CD4-positive, alpha-beta T cell treated with Interleukin-17A for 4 hours (primary cell): ENCODE results near the gene C3AR1.
"Not testable (repeated sequence)": the region's sequence is repeated elsewhere in the genome, so short reads cannot be mapped to it uniquely, and the experiment has no call there.

ENCODE experiments used
- DNase-seq: peaks from one replicate; pipeline ENCODE4 v3.0.0-alpha.2; 2020; ENCODE audit warnings: mixed read lengths

The C3AR1 gene

DNA sequence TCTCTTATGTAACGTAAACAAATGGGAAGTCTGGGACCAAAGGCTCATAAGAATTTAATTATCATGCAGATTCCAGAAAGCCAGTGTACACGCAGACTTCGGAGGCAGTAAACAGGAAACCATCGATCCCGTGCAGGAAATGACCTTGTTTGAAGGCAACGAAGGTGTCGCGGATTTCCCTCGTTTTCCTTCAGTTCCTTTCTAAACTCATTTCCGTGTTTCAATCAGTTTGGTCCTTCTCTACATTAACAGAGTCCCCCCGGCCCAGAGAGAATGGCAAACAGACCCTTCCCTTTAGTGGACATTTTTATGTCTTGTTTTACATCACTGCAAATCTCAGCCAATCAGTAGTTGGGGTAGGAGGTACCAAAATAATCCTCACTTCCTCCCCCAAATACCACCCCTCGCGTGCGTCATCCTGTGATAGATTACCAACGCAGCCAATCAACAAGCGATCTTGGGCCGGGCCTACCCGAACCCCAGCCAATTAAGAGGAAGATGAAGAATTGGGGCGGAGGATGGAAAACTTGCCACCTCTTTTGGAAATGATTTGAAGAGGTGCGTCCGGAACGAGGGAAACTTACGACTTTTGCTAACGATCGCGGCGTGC is 39.8 kb downstream of the C3AR1 start:
- DNase-seq = peak; percentile 95

DNA sequence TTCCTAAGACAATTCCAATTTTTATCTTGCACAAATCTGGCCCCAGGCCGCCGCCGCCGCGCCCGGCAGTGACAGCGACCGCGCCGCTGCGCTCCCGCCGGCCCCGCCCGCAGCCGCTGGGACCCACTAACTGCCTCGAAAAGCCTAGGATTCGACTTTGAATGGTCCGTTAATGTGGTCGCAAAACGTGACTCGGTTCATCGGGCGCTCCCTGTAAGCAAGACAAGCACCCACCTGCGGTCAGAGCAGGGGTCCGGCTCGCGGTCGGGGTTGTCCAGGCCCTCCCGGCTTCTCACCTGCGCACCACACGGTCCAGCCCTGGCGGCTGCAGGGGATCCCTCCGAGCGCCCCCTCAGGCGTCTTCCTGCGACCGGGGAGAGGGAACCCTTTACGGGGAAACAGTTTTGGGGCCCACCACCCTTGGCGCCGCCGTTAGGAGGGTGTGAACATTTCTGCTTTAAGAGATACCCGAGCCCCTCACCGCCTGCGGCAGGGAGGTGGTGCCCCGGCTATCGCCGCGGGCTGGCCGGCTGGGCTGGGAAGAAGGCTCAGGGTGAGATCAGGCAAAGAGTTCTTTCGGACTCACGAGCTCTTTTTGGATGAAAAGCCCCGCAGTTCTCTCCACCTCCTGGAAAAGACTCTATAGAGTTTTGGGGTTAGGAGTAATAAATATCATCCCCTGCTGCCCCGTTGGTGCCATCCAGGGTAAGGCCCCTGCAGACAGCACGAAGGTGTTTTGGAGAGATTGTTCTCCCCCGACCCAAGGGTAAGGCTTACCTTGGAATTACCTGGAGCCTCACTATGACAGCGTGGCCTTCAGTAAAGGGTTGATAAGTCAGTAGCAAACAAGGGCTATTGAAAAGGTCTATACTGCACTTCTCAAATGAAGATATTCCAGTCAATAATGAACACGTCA is 47.2 kb downstream of the C3AR1 start:
- peak; percentile 43 for DNase-seq

DNA sequence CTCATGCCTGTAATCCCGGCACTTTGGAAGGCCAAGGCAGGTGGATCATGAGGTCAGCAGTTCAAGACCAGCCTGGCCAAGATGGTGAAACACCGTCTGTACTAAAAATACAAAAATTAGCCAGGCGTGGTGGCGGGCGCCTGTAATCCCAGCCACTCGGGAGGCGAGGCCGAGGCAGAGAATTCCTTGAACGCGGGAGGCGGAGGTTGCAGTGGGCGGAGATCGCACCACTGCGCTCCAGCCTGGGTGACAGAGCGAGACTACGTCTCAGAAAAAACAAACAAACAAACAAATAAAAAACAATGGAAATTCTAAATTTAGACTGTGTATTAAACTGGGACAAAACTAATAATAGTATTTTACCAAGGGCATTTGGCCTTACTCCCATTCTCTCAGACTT is 47.9 kb downstream of the C3AR1 start:
- not testable (repeated sequence) for DNase-seq

DNA sequence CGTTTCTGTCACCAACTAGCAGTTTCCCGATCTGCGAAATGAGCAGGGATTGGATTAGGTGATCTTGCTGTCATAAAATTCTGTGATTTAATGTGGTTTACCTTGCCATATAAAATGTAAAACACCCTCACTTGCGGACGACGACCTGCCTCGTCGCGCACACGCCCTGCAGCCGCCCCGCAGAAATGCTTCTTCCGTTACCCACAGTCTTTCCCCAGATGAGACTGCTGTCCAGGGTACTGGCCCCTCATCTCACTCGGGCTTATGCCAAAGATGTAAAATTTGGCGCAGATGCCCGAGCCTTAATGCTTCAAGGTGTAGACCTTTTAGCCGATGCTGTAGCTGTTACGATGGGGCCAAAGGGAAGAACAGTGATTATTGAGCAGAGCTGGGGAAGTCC is 51.3 kb downstream of the C3AR1 start:
- DNase-seq = no peak

DNA sequence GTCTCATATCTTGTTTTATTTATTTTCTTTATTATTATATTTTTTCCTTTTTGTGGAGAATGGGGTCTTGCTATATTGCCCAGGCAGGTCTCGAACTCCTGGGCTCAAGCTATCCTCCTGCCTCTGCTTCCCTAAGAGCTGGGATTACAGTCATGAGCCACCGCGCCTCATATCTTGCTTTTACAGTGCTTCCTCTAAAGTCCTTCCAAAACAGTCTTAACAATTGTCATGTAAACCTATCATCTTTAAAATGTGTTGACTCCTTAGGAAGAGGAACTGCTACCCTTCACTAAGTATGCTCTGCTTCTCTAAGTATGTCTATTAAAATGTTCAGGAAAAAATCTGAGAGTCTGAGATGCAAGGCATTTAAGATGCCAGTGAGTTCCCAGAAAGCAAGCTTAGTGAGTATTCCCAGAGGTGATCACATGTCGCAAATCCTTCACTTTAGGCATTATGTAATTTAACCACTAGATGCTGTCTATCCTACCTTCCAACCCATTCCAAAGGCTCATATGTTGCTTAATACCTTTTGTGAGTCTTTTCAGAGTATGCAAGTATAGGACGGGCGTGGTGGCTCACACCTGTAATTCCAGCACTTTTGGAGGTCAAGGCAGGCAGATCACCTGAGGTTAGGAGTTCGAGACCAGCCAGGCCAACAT is 53.4 kb downstream of the C3AR1 start:
- no peak for DNase-seq

DNA sequence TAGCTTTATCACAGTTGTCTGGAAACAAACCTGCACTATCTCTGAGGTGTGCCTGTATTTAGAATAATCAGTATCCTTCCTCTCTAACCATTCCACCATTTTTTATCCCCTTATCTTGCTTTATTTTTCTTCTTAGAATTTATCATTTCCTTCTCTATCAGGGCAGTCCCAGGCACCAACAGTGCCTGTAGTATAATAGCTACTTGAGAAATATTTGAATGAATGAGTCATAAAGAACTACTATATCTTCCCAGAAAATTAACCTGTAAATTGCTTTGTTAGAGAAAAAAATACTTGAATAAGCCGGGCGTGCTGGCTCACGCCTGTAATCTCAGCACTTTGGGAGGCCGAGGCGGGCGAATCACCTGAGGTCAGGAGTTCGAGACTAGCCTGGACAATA is 54.8 kb downstream of the C3AR1 start:
- no peak for DNase-seq
